ENCODE measurements around the gene ANKS3.

Gene ANKS3

DNA sequence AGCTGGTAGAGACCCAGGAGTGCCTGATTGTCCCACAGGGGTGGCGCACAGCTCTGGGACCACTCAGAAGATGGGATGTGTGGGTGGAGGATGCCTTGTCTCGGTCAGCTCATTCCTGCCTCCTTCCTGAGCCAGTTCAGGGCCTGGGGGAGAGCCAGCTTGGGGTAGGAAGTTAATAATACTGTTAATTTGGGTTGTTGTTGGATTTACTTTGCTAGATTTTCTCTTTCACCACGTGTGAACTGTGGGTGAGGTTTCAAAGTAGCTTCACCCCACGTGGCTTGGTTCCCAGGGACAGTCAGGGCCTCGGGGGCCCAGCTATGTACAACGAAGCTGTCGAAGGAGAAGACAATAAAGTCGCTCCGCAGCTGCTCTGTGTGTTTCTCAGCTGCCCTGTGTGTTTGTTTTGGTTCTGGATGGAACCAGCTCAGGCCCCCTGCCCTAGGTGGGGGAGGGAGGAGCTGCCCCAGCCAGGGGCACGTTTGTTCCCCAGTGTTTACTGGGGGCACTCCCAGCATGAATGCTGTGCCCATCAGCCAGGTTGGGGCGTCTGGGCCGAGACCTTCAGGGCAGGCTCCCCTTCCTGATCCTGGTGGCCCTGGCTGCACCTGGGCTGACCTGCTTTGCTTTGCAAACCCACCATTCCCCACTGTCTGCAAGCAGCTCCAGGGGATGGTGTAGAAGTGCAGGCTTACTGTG is 38.4 kb downstream of the ANKS3 start:
- no peak for FAIRE-seq

DNA sequence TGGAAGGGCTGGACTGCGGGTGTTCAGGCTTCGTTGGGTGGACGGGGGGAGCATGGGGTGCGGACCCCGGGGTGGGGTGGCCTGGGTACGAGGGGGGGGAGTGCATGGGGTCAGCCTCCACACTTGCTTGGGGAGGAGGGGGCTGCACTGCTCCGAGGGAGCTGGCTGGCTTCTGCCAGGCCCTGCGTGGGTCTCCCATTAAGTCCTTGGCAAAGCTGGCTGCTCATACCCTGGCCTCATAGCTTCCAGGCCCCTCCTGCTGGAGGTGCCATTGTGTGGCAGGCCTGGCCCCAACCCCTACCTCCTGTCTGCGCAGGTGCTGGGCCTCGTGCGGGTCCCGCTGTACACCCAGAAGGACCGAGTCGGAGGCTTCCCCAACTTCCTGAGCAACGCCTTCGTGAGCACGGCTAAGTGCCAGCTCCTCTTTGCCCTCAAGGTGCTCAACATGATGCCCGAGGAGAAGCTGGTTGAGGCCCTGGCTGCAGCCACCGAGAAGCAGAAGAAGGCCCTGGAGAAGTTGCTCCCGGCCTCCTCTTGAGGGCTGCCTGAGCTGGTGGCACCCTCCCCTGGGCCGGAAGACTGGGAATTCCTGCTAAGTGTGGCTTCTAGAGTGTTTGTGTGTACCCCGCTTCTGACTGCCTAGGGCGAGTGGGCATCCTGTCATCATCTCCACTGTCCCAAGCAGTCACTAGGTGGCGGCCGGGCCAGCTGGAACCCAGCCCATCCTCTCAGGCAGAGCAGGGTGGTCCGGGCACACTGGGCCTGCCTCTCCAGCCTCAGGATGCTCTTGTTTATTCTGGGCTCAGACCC is 39.2 kb downstream of the ANKS3 start:
- FAIRE-seq: no peak

DNA sequence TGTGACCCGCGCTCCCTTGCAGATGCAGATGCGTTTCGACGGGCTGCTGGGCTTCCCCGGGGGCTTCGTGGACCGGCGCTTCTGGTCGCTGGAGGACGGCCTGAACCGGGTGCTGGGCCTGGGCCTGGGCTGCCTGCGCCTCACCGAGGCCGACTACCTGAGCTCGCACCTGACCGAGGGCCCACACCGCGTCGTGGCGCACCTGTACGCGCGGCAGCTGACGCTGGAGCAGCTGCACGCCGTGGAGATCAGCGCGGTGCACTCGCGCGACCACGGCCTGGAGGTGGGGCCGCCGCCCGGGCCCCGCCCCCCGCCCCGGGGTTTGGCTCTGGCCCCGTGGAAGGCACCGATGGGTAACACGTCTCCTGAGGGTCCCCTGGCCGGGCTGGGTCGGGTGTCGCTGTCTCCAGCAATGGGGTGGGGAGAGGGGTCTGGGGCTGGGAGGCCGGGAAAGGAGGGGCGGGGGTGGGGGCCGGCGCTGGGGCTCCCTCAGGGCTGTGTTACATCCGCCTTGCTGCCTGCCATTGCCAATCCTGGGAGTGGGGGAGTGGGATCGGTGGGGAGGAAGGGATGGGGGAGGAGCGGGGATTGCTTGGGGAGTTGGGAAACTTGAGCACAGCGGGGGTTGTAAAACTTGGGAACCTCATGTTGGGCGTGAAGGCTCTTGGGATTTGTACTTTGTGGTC is 40.0 kb downstream of the ANKS3 start:
- FAIRE-seq: no peak

DNA sequence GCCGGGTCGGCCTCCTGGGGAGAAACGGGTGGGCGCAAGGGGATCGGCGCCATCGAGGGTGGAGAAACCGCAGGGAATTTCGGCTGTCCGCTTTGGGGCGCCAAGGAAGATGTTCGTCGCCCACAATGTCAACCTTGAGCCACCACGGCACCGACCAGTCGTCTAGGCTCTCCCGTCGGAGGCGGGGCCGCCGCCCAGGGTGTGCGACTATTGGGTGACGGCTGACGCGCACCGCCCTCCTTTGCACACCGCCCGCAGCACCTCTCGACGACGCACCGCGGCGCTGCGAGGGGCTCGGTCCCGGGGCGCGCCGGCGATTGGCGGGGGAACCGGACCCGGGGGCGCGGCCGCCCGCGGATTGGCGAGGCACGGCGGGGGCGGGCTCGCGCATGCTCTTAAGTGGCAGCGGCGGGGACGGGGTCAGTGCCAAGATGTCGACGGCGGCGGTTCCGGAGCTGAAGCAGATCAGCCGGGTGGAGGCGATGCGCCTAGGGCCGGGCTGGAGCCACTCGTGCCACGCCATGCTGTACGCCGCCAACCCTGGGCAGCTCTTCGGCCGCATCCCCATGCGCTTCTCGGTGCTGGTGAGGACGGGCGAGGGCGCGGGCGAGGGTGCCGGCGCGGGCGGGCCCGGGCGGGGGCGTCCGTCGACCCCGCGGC is 40.6 kb downstream of the ANKS3 start, which contains the start of gene NUDT16L1:
NUDT16L1 (plus strand) TSS at position 267 of the 660 bp plus-strand sequence; CDS start at position 432, 165 bp downstream.
- FAIRE-seq: no peak

DNA sequence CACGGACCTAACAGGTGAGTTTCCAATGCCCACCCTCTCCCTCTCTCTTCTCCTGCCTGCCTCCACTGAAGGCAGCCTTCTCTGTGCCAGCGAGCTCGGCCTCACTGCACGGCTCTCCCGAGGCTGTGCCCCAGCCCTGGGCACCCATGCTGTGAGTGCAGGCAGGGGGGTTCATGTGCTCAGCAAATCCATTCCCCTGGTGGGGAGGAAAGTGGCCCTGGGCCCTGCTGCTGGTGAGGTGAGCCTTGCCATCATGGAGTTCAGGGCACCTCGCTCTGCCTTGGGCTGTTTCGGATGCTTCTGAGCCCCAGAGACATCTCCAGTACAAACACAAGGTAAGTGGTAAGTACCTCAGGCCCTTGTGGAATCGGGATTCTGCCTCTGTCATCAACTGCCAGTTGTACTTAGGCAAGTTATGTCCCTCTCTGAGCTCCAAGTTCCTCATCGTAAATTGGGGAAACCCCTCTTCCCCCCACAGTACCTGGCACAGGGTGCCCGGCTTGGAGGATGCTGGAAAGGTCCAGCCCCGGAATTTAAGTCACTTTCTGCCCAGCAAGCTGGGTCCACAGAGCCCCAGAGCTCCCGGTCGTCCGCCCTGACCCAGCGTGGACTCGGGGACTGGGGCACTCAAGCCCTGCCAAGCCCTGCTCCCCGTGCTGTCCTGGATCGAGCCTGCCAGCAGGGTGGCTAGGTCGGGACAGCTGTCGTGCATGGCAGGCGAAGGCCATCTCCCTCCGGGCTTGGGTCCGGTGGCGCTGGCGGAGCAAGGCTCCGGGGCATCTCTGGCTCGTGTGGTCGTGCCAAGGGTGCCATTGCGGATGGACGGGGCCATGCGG is 41.4 kb downstream of the ANKS3 start:
- no peak for FAIRE-seq

DNA sequence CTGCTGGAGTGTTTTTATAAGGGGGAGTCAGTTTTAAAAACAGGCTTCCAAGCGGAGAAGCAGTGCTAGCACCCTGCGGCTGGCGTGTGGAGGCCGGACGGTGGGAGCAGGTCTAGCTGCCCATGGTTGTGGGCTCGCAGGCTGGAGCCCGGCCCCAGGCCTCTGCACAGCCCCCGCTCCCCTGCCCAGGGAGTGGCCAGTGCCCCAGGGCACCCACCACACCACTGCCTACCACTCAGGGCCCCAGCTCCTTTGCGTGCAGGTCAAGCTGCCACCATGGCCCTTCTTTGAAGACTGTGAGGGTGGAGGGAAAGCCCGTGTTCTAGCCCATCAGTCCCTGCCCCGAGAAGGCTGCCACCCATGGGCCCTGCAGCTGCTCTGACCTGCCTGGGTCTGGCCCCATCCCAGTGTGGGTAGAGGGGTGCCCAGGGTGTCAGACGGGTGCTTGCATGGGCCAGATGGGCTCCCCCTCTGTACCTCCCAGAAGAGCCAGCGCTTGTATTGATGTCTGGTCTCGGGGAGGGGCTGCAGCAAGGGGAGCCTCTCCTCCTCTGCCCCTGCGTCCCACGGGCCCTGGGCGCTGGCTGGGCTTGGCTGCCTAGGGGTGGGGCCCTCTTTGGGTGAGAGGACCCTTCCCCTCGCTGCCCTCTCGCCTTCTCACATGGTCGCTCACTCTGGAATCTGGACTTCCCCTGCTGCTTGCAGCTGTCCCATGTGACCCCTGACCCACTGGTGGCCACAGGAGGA is 42.2 kb downstream of the ANKS3 start:
- FAIRE-seq: no peak

DNA sequence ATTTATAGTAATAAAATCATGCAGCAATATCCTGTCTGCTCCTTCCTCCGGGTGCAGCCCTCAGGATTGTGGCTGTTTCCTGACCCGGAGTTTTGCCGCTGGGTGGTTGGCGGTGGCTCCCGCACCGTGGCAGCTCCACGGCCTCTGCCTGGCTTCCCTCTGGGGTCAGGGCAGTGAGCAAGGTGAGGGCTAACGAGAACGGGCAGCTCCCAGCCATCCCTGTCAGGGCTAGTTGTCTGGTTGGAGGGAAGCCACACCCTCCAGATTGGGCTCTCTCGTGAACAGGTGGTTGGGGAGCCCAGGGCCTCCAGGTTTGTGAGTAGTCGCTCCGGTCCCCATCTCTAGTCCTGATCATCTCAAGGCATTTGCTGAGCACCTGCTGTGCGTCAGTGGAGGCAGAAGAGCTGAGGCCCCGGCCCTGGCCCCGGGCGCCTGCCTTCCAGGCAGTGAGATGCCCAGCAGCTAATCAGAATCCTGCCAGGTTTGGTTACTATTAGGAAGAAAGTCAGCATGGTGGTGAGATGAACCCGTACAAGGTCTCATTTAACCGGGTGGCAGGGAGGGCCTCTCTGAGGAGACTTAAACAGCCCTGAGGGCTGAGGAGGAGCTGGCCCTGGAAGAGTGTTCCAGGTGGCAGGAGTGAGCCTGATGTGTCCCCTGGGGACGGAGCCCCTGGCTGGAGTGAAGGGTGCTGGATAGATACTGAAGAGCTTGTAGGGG is 43.0 kb downstream of the ANKS3 start:
- no peak for FAIRE-seq

DNA sequence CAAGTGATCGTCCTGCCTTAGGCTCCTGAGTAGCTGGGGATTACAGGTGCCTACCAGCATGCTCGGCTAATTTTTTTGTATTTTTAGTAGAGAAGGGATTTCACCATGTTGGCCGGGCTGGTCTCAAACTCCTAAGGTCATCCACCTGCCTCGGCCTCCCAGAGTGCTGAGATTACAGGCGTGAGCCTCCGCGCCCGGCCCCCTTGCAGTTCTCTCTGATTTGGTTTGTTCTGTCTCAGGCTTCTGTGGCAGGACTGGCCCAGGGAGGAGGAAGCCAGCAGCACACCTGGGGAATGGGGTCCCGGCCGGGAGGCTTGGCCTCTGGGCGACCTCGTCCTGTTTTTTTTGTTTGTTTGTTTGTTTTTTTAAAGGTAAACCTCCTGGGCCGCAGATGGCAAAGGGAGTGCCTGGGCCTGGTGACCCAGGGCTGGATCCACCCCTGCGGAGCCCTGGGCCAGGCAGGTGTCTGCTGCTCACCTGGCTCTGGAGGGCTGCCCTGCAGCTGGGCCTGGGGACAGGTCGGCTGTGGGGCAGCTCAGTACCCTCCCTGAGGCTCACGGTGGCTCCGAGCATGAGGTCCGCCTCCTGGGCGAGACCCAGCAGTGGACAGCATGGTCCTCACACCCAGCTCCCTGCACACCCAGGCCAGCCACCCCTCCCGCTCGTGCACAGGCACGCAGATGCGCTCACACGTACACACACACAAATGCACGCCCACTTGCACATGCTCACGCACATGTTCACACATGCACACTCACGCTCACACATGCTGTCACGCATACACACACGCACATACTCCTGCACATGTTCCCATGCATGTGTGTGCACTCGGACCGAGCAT is 44.0 kb downstream of the ANKS3 start:
- FAIRE-seq: no peak

DNA sequence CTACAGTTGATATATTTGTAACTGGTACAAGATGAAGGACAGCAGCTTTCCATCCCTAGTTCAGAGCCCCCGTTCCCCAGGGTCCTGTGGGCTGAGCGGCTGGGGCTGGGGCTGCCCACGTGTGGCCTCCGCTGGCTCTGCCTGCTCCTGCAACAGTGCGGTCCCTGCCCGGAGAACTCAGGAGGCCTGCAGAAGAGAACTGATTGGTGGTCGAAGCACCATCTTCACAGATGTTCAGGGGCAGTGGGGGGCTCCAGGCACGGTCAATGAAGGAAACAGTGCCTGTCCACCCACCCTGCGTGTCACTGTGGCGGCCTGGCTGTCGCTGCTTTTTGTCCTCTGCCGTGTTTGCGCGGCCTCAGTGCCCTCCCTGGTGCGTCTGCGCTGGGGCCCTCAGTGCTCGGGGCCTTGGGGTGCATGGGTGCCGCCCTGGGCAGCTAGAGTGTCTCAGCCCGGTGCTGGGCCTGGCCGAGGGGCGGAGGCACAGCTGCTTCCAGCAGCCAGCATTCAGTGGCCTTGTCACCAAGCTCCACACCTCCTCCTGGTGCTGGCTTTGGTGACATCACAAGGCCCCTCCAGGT is 44.9 kb downstream of the ANKS3 start:
- FAIRE-seq: no peak

DNA sequence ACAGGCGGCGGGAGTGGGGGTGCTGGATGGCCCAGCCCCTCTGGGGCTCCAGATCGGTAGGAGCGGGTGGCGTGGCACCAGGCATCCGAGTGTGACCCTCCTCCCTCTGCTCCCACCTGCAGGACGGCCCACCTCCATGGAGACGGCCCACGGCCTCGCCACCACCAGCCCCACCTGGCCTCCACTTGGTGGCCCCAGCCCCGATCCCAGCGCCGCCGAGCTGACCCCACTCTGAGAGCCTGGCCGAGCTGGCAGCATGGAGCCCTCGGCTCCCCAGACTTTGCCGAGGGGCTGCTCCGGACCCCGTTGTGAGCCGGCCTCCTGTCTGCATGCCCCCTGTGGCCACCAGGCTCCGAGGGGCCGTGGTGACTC is 45.4 kb downstream of the ANKS3 start:
- FAIRE-seq: no peak

DNA sequence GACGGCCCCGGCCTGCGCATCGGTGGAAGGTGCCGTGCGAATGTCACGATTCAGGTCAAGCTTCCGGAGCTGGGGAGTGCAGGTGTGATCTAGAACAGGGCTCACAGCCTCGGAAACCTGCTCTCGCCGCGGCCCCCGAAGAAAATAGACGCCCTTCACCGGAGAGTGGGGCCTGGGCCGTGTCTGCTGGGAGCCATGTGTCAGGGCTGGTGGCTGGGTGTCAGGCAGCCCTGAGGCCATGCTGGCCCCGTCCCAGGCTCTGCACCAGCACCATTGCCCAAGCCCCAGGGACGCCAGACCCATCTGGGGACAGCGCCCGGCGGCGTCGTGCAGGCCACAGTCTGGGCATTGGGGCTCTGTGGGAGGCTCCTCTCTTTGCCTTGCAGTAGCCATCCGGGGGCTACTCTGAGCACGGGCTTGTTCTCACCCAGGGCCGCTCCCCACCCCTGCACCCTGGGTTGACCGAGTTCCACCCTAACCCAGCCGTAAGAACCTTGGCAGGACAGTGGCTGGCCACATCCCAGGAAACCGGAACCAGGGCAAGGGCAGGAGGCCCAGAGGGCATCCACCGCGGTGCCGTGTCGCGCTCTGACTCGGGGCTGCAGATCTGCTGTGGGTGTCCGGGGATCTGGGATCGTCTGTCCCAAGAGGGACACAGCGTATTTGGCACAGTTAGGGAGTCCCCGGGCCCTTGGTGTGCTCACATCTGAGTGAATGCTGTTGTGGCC is 46.0 kb downstream of the ANKS3 start:
- FAIRE-seq: no peak

DNA sequence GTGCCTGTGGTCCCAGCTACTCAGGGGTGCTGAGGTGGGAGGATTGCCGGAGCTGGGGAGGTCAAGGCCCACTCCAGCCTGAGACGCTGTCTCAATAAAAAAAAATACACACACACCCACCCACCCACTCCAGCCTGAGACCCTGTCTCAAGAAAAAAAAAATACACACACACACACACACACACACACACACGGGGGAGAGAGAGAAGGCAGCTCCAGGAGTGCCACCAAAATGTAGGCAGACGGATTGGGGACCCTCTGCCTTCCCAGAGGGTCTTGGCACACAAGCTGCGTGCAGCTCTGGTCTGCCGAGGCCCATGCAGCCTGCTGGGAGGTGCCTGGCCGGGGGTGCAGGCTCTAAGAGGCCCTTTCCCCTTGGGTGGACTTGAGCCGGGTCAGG is 46.7 kb downstream of the ANKS3 start:
- FAIRE-seq: no peak

DNA sequence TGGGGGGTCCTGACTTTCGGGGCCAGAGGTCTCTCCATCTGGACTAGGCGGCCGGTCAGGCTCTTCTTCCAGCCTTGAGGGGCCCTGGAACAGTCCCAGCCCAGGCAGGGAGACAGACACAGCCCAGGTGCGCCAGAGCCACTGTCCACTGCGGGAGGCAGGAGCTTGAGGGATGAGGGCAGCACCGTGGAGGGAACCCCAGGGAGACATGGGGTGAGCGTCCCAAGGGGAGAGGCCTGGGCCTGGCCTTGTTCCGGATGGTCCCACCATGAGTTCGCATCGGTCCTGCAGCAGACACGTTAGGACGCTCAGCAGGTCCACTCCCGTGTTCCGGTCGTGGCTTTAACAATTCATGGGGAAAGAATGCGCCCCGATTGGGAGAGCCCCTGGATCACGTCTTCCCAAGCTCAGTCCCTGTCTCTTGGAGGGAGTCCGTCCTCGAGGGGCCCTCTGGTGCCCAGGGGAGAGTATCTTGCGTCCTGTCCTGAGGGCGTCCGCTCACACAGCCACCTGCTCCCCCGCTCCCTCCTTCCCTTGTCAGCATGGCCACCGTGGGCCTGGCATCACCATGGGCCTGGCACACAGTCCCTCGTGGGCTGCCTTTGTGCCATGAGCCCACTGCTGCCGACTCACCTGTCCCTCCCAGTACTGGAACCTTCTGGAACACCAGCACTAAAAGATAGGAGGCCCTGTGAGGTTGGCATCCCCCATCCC is 47.4 kb downstream of the ANKS3 start:
- no peak for FAIRE-seq

DNA sequence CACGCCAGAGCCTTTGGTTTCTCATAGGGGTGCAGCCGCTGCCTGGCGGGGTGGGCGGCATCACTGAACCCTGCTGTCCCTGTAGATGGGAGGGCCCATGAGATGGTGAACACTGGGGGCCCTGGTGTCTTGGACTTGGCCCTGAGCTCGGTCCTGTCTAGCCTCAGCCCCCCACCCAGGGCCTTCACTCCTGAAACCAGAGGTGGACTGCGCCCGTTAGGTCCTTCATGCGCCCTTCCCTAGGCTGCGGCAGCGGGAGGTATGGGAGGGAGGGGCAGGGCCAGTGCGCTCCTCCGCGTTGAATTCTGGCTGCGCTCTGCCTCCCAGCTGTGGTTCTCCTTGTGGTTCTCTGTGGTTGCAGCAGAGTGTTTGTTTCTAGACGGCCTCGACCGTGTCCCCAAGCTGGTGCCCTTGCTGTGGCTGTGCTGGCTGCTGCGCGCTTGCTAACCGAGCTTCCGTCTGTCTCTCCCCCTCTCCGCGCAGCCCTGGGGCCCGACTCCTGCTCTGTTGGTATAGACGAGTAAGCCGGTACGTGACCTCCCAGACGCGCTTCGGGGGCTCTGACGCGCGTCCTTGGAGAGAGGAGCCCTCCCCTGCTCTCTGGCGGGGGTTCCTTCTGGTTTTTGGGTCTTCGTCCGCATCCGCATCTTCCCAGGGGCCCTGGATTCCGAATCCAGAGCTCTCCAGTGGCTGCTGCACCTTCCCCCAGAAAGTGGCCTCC is 48.1 kb downstream of the ANKS3 start:
- no peak for FAIRE-seq

DNA sequence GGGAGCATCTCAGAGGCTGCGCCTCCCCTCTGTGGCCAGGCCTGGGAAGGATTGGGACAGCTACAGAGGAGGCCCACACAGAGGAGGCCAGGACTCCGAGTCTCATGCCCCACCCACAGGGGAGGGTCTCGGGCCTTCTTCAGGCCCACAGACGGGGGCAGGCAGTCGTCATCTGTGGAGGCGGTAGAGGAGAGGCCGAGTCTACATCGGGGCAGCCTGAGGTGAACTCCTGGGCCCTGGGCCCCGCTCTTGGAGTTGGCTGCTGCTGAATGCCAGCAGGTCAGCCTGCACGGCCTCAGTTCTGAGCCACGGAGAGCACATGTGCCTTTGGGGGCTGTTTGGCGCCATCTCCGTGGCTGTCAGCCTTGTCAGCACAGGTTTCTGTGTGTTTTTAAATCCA is 48.8 kb downstream of the ANKS3 start:
- FAIRE-seq: no peak

DNA sequence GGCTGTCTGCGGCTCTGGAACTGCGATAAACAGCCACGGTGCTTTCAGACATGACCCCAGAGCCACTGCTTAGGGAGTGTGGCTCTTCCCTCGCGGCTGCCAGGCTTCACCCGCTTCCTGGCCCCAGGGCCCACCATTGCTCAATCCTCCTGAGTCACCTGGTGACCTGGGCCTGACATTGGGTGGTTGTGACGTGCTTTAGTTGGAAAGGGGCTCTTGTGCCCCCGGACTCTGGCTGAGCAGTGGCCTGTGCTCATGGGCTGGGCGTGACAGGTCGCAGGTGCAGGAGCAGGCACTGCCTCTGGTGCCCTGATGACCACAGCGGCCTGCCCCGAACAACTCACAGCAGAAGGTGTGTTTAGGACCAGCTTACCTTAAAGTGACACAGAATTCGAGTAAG is 49.3 kb downstream of the ANKS3 start:
- FAIRE-seq: no peak

DNA sequence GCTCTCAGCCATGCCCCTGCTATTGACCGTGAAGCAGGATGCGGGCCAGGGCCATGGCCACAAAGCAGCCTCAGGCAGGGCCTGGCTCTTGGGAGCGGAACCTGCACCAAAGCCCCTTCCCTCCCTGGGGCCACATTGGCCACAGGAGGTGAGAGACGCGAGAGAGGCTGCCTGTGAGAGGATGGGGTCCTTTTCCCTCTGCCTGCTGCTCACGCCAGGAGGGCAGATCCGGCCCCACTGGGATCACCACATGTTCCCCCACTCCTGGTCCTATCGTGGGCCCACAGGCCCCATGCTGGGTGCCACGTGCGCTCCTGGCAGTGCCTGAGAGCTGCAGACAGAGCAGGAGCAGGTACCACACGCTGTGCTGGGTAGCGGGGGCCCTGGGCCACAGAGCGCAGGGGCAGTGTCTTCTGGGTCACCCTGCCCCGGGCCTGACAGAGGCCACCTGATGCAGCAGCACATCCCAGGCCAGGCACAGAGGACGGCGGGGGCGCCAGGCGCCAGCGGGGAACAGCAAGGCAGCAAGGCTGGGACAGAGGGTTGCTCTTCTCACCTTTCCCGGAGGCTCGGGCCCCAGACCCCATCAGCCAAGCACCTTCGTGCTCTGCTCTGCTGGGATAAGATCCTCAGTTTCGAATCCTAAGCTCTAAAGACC is 49.9 kb downstream of the ANKS3 start:
- no peak for FAIRE-seq

Measured in A204.1 (cell line).